Right kidney (tissue), 1 donor: ENCODE measurements around the gene GPR35.

Experiments used
- DNase-seq: peaks from one replicate; pipeline ENCODE4 v3.0.0-alpha.2; 2016

Gene GPR35

GRCh38 chr2:240588669-240589068, 36.6 kb upstream of the GPR35 start:
- DNase-seq = no peak

GRCh38 chr2:240589375-240589774, 35.9 kb upstream of the GPR35 start:
- DNase-seq = no peak

- no peak for DNase-seq
These were observed 35.3 kb upstream of the GPR35 start for GRCh38 chr2:240589850-240590525.

GRCh38 chr2:240590681-240591111, 34.6 kb upstream of the GPR35 start:
- no peak for DNase-seq

- no peak for DNase-seq
These were observed 34.1 kb upstream of the GPR35 start for GRCh38 chr2:240591226-240591625.

GRCh38 chr2:240591784-240592183, 33.5 kb upstream of the GPR35 start:
- no peak for DNase-seq

GRCh38 chr2:240593026-240593702, 32.1 kb upstream of the GPR35 start:
- no peak for DNase-seq

GRCh38 chr2:240593703-240594451, 31.4 kb upstream of the GPR35 start:
- no peak for DNase-seq

- no peak for DNase-seq
These were observed 30.5 kb upstream of the GPR35 start for GRCh38 chr2:240594511-240595380.

GRCh38 chr2:240595381-240596079, 29.8 kb upstream of the GPR35 start:
- DNase-seq = no peak

- no peak for DNase-seq
These were observed 29.2 kb upstream of the GPR35 start for GRCh38 chr2:240596080-240596460.

- no peak for DNase-seq
These were observed 28.8 kb upstream of the GPR35 start for GRCh38 chr2:240596491-240596931.

GRCh38 chr2:240597054-240597418, 28.2 kb upstream of the GPR35 start:
- no peak for DNase-seq

- no peak for DNase-seq
These were observed 27.7 kb upstream of the GPR35 start for GRCh38 chr2:240597419-240598181.

- DNase-seq = no peak
These were observed 26.9 kb upstream of the GPR35 start for GRCh38 chr2:240598311-240598911.

GRCh38 chr2:240599141-240599583, 26.1 kb upstream of the GPR35 start:
- DNase-seq = no peak

- no peak for DNase-seq
These were observed 24.8 kb upstream of the GPR35 start for GRCh38 chr2:240600451-240600961.

- DNase-seq = no peak
These were observed 24.0 kb upstream of the GPR35 start for GRCh38 chr2:240601061-240601830.

- DNase-seq = no peak
These were observed 23.5 kb upstream of the GPR35 start for GRCh38 chr2:240601831-240602160.
